HUDEP-2 (cell line): ENCODE results near the gene MEP1A.
"Not testable (repeated sequence)": the region's sequence is repeated elsewhere in the genome, so short reads cannot be mapped to it uniquely, and the experiment has no call there.

Source experiments
- DNase-seq, 76 experiments: peaks; one replicate each; lab custom pipeline; 2025; ENCODE audit not compliant: unreplicated experiment in 76 of 76; lab: John Stamatoyannopoulos, UW

Gene MEP1A, protein sequence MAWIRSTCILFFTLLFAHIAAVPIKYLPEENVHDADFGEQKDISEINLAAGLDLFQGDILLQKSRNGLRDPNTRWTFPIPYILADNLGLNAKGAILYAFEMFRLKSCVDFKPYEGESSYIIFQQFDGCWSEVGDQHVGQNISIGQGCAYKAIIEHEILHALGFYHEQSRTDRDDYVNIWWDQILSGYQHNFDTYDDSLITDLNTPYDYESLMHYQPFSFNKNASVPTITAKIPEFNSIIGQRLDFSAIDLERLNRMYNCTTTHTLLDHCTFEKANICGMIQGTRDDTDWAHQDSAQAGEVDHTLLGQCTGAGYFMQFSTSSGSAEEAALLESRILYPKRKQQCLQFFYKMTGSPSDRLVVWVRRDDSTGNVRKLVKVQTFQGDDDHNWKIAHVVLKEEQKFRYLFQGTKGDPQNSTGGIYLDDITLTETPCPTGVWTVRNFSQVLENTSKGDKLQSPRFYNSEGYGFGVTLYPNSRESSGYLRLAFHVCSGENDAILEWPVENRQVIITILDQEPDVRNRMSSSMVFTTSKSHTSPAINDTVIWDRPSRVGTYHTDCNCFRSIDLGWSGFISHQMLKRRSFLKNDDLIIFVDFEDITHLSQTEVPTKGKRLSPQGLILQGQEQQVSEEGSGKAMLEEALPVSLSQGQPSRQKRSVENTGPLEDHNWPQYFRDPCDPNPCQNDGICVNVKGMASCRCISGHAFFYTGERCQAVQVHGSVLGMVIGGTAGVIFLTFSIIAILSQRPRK

DNA sequence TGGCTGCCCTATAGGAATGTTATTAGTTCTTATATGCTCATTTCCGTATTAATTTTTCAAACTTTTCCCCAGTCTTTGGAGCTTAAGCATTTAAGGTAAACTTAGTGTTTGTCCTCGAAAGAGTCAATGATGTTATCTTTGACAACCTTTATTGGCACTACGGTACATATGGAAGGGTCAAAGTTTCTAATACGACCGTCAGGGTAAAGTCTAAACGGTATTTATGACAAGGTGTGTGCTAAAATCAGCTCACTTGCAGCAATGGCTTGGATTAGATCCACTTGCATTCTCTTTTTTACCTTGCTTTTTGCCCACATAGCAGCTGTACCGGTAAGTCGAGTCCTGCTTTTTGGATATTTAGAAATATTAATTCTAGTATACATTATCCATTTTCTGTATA lies at the start of gene MEP1A:
Gene MEP1A, plus strand, starts transcription at position 252 of the 400 bp plus-strand sequence. Its CDS starts 10 bp downstream, at position 262.
- DNase-seq = no peak

DNA sequence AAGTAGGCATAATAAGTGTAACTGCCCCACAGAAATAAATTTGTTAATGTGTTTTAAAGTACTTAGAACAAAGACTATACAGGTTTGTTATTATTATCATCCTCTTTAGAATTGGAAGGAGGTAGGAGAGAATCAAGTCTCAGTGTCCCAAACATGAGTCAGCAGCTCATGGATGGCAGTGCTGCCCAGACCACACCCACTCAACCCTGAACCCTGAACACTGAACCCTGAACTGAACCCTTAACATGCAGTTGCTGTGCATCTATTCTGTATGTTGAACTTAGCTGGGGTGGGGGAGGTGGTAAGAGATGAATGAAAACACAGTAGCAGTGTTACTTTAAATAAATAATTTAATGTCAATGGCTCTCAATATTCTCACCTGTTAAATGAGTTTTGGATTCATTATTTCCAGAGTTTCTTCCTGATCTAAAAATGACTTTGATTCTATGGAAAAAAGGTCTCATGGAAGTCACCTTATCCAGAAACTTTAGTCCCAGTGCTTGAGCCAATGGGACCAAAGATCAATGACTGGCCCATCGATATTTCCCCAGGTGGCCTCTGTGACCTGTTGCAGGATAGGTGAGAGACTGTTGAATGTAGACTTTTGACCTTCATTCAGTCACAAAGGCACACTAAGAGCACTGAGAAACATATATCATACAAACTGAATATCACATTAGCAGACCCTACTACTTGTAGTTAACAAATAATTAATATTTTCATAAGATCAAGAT lies 49.6 kb upstream of the MEP1A start:
- no peak for DNase-seq

DNA sequence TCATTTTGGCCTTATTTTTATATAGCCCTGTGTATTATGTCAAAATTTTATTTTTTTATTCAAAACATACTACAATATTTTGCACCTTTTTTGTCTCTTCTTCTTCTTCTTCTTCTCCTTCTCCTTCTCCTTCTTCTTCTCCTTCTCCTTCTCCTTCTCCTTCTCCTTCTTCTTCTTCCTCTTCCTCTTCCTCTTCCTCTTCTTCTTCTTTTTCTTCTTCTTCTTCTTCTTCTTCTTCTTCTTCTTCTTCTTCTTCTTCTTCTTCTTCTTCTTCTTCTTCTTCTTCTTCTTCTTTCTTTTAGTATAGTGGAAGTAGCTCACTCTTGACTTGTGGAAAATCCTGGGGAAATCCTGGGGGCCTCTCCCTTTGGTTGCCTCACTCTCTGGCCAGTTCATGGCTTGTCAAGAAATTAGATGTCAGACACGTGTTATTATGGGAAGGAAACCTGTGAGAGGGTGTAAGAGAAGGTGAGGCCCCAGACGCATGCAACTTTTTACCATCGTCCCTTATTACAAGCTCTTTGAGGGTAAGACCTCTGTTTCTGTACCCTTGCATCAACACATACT lies 48.9 kb upstream of the MEP1A start:
- not testable (repeated sequence) for DNase-seq

DNA sequence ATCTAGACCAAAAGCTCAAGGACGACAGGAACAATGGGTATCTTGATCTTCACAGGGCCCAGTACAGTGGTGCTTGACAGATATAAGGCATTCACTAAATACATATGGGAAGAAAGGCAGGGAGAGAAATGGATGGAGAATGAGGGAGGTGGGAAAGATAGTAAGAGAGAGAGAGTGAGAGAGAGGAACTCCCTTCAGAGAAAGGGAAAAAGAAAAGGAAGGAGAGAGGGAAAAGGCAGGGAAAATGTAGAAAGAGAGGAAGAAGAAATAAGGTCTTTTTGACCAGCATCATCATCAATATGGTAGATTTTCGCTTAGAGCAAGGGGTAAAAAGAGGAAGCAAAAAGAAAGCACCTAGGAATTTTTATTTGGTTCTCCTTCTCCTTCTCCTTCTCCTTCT lies 47.2 kb upstream of the MEP1A start:
- no peak for DNase-seq

DNA sequence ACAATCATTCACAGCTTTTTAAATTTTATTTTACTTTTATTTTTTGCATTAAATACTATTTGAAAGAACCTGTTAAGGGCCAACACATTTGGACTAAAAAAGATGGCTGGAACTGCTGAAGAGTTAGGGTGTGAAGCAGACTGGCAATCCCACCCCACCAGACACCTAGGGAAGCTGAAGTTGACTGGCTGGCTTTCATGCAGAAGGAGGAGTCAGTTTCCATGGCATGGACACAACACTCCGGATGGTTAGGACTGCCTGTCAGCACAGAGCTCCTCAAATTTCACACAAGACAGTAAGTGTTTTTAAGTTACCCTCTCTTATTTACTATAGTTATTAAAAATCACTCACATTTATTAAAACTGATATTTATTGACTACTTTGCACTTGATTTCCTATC lies 46.5 kb upstream of the MEP1A start, which contains the start of gene ANKRD66:
Gene ANKRD66, plus strand, starts transcription at position 238 of the 400 bp plus-strand sequence. CDS start 5,016 bp downstream, outside the sequence.
- DNase-seq = no peak

DNA sequence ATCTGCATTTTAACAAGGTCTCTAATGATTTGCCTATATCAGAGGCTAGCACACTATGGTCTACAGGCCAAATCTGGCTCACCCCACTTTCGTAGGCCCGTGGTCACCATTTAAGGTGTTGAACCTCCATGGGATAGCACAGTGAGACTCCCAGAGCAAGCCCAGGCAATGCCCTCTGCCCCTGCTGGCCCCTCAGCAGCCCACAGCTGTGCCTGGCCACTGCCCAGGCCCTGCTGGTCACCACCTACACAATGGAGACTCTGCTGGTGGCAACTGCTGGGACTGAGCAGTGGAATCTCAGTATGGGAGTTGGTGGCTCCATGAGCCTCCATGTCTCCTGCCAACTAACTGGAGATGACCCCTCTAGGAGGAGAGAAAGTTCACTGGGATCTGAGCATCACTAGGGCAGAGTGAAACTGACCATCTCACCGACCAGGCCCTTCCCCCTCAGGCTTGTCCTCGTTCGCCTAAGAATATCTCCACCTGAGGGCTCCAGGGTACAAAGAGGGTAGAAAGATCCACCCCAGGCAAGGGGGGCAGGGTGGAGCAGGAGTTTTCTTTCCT lies 44.2 kb upstream of the MEP1A start:
- no peak for DNase-seq

DNA sequence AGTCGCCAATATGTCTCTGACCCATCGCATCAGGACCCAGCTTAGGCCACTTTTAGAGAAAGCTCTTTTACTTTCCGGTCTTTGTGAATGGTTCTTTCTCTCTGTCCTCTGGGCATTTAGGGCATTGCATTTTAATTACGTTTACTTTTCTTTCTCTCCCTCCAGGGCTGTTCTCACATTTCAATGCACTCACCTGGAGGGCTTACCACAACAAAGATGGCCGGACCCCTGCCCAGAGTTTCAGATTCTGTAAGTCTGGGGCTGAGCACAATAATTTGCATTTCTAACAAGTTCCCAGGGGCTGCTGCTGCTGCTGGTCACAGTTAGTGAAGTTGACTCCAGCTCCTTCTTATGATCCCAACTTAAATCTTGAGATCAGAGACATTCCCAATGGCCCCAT lies 43.5 kb upstream of the MEP1A start:
- no peak for DNase-seq

DNA sequence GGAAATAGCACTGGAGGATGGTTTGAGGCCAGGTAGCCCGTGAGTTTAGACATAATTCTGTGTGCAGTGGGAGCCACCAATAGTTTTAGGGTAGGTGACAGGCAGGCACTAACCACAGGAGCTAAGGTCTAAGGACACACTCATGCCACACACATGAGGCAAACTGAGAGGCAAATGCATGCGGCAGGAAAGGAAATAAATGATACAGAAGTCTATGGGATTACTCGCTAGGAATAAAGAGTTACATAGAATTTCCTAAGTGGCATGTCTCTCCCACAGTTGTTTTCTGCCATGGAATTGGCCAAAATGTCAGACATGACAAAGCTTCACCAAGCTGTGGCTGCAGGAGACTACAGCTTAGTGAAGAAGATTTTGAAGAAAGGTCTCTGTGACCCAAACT lies 41.5 kb upstream of the MEP1A start:
- DNase-seq = no peak

DNA sequence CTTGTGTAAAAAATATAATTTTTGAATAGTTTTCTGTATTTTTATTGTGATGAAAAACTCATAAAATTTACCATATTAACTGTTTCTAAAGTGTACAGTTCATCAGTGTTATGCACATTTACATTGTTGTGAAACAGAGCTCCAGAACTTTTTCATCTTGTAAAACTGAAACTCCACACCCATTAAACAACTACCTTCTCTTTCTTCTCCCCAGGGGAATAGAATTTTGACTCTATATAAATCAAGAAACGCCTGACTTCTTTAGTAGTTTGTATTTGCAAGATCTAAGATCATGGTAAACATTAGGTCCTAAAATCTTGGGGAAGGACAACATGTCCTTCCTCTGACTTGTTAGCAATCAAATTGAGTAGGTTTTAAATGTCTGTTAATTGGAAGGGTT lies 37.3 kb upstream of the MEP1A start:
- DNase-seq = no peak

DNA sequence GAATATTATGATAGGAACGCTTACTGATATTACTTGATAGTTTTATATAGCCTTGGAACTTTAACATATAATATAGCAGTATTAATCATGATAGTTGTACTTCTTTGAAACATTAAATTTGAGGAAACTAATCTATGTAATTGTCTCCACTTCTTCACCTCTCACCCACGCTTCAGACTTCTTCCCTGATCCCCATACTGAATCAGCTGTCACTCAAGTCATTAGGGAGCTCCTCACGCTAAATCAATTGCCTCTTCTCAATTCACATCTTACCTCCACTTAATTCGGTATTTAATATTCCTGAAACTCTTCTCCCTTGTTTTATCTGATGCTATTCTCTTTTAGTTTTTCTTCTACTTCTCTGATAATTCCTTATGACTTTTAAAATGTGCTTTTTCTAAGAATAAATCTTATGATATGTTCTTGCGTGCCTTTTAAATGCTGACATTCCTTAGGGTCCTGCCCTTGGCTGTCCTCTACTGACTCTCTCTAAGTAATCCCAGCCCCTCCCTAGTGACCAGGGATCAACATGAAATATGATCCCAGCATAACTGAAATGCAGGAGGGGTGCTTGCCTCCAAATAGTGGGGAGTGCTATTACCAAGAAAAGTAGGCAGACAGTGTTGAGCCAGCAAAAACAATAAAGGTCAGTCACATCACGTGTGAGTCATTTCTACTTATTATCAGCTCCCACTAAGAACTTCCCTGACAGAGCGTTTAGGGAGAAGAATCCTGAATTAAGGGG lies 36.5 kb upstream of the MEP1A start:
- no peak for DNase-seq

DNA sequence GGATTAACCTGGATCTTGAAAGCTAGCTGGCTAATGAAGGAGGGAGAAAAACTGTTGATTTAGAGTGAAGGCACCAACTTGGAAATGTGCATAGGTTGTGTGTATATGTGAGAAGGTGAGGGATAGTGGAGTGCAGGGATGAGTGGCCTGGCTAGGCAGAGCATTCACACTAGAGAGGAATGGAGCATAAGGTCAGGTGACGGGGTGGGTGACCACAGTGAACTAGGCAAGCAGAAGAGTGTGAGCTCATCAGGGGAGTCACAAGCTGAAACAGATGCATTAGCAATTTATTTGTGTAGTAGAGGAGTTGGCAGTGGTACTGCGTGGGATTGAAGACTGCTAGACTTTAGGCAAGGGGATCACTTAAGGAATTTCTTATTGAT lies 36.0 kb upstream of the MEP1A start:
- no peak for DNase-seq

DNA sequence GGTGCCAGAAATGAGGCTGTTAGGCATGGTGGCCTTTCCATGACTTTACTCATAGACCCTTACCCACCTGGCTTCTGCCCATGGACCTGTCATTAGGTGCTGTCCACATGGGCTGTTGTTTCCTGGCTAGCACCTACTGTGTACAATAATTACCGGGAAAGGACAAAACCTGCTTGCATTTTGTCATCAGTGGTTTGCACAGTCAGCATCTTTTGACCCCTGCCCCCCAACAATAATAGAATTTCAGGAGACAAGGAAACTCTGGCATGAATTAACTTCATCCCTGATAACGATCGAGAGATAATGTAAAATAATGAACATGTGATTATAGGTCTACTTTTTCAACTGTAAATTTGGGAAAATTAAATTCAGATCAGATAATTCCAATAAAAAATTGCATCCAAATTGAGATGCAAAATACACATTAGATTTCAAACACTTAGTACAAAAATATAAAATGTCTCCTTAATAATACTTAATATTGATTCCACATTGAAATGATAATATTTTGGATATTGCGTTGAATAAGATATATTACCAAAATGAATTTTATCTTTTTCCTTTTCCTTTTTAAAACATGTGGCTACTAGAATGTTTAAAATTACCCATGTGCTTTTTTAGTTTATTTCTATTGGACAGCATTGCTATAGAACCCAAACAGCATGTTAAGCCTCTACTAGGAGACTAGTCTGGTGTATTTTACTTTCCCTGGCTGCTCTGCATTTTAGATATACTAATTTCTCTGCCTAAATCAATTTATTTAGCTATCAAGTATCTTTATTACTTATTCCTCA lies 34.0 kb upstream of the MEP1A start:
- DNase-seq = no peak

DNA sequence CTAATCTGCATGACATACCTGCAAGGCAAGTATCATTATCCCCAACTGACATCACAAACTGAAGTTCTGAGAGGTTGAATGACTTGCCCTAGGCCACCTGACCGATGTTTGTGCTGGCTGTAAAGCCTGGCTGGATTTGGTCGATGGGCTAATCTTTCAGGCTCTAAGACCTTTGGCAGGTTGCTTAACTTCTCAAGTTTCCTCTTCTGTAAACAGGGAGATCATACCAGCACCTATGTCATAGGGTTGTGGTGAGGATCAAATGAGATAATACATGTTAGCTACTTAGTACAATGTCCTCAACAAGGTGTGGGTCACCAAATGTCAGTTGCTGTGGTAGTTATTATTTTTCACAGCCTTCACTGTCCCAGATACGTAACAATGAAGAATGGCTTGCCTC lies 32.3 kb upstream of the MEP1A start:
- no peak for DNase-seq

DNA sequence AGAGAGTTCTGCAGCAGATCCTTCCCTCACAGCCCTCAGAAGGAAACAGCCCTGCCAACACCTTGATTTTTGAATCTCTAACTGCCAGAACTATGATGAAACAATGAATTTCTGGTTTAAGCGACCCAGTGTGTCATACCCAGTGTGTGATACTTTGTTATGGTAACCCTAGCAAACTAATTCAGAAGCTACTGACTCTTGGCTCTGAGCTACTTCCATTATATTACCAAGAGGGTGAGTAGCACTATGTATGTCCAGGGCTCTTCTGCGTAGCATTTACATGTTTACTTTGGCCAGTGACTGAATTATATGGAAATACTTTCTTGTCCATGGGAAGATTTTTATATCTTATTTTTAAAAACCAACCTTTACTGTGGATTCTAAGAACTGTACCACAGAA lies 29.7 kb upstream of the MEP1A start:
- no peak for DNase-seq

DNA sequence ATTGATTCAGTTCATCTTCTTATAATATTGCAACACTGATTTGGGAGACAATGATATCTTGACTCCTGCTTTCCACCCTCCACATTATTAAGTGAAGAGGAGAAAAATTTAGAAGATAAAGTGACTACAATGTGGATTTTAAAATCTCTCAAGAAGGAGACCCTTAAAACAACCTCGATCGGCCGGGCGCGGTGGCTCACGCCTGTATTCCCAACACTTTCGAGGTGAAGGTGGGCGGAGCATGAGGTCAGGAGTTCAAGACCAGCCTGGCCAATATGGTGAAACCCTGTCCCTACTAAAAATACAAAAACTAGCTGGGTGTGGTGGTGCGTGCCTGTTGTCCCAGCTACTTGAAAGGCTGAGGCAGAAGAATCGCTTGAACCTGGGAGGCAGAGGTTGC lies 28.9 kb upstream of the MEP1A start:
- DNase-seq = not testable (repeated sequence)

DNA sequence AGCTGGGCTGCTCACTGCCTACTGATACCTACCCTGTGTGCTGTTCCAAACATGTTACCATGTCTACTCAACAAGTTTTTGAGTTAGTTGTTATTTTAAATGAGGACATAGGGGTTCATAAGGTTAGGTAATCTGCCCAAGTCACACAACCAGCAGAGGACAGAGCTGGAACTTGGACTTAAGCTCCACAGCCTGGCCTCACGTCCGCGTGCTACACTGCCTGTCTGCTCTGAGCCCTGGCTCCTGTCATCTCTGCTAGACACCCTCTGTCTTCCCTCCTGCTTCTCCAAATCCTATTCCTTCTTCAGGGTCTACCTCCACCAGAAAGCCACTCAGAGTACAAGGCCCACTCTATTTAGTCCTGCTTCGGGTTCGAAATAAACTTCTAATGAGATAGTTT lies 28.2 kb upstream of the MEP1A start:
- DNase-seq = no peak

DNA sequence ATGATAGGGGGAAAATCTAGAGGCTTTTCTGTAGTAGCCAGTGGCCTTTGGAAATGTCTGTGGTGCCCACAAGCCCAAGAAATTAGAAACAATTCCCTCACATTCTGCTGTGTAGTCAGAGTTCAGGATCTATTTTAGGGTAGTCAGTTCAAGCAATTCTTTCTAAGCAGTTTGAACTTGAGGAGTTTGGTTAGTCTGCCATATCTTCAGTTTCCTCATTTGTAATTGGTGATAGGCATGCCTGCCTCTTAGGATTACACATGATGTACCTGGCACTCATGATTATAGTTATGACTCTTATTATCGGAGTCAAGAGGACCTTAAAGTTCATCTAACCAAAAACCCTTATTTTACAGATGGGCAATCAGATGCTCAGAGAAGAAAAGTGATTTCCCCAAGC lies 21.2 kb upstream of the MEP1A start:
- DNase-seq = no peak

DNA sequence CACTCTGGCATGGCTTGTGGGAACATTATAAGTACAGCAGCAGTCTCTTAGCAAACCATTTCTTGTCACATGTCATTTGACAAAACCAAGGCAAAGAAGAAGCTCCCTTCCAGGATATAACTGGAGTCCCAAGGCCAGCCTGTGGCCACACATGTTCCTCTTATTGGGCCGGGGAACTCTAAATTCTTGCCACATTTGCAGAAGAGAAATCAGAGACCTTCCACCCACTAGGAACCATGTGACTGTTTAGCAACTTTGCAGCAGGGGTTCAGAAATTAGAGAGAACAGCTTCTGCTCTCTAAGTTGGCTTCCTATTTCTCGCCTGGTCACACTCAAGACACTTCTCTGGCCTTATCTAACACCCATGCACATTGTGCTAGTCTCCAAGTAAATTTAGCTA lies 20.4 kb upstream of the MEP1A start:
- no peak for DNase-seq

DNA sequence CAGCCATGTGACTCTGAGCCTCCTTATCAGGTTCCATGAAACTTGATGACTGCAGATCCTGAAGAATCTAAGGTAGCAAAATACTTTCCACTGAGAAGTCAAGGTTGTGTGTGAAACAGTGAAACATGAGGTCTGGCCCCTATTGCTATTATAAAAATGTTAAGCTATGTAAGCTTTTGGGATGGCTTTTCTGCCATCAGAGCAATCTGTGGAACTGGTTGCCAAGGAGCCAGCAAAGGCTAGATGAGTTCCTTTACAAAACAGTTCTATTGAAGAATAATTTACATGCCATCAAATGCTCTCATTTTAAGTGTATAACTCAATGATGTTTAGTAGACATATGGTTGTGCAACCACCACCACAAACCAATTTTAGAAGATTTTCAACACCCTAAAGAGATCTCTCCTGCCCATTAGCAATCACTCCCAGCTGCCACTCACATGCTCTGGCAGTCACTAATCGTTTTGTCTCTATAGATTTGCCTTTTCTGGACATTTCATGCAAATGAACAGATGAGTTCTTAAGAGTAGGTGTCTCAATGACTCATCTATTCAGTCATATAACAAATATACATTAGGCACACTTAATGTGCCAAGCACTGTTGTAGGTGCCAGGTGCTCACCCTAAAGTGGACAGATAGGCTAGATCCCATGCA lies 19.9 kb upstream of the MEP1A start:
- no peak for DNase-seq
